ENCODE measurements around the gene NONO. TPM values are rescaled to one million over a fixed set of nuclear protein-coding genes. Genes with fewer than 3 reads are reported as not detected.
"Not testable (repeated sequence)": the region's sequence is repeated elsewhere in the genome, so short reads cannot be mapped to it uniquely, and the experiment has no call there.

The NONO gene
- total RNA-seq, 2 donors from 2014 or later: 527 to 606 TPM

DNA sequence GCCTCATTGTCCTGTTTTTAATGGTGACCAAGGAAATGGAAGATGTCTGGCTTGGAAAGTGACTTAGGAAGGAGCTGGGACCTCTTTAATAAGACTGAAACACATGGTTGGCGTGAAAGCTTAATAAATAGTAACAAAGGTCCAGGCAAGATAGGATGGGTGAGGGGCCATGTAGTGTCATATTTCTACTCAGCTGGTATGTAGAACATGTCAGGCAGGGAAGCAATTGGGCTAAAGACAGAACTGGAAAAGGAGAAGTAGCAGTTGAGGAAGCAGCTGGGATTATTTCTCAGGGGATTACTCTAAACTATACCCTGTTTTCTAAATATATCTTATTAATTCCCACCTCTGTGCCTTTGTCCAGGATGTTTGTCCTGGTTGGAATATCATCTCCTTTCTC lies 36.7 kb downstream of the NONO start:
- ATAC-seq (no peak), DNase-seq (ENCODE audit: low spot score in 2 of 2) (no peak)
- Mint-ChIP-seq H3K9me3 (no peaks in the 10 kb centered on the region), H3K27ac (no peak overlapping the region), H3K36me3 (peaks cover 0 to 5% of the 10 kb centered on the region in 2 donors)

DNA sequence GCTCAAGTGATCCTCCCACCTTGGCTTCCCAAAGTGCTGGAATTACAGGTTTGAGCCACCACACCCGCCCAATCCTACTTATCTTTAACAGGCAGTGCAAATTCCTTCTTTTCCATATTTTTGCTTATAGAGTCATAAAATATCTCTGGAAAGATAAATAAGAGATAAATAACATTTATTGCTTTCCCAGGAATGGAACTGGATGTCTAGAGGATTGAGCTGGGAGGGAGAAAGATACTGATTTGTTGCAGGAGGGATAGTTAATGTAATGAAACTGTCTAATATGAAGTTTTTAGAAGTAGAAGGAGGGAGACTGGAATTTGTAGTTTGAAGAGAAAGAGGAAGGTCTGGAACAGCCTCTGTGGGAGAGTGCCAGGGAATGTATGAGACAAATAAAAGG lies 38.3 kb downstream of the NONO start:
- Mint-ChIP-seq H3K9me3 (no peaks in the 10 kb centered on the region), H3K36me3 (peaks cover 2 to 7% of the 10 kb centered on the region in 2 donors), H3K27ac (no peak overlapping the region)
- ATAC-seq: no peak
- DNase-seq (ENCODE audit: low spot score in 2 of 2): no peak

DNA sequence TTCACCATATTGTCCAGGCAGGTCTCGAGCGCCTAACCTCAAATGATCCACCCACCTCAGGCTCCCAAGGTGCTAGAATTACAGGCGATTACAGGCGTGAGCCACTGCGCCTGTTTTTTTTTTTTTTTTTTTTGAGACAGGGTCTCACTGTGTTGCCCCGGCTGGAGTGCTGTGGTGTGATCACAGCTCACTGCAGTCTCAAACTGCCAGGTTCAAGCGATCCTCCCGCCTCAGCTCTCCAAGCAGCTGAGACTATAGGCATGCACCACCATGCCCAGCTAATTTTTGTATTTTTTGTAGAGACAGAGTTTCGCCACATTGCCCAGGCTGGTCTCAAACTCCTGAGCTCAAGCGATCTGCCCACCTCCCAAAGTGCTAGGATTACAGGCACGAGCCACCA lies 41.0 kb downstream of the NONO start:
- peaks cover 8 to 13% of the 10 kb centered on the region in 2 donors for H3K36me3 Mint-ChIP-seq
- DNase-seq (ENCODE audit: low spot score in 2 of 2); H3K9me3 Mint-ChIP-seq; H3K27ac Mint-ChIP-seq; ATAC-seq: not testable (repeated sequence)

DNA sequence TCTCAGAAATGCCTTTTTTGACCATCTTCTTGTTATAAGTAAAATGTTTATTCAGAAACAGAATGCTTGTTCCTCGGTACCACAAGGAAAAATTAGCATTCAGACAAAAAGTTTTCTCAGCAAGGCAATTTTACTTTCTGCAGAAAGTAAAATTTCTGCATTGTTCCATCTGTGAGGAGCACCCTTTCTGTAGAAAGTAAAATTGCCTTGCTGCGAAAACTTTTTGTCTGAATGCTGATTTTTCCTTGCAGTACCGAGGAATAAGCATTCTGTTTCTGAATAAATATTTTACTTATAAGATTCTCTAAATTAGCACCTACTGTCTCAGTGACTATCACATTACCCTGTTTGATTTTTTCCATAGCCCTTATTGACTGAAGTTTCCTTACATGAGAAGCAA lies 43.0 kb downstream of the NONO start:
- DNase-seq (ENCODE audit: low spot score in 2 of 2) (no peak), ATAC-seq (no peak)
- Mint-ChIP-seq H3K9me3 (no peaks in the 10 kb centered on the region), H3K36me3 (peaks cover 8 to 13% of the 10 kb centered on the region in 2 donors), H3K27ac (no peak overlapping the region)

DNA sequence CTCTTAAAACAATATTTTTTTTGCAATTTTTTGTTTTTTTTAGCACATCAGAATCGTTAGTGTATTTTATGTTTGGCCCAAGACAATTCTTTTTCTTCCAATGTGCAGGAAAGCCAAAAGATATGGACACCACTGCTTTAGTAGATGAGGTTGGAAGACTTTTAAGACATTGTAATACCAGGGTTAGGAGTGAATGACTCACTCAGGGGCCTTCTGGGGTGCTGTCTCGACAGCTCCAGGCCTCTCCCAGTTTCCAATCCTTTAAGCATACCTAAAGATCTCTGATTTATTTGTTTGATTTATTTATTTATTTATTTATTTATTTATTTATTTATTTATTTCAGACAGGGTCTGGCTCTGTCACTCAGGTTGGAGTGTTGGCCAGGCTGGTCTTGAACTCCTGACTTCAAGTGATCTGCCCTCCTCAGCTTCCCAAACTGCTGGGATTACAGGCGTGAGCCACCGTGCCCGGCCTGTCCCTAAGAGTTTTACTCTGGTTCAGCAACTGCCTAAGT lies 65.8 kb downstream of the NONO start:
- DNase-seq (ENCODE audit: low spot score in 2 of 2); H3K9me3 Mint-ChIP-seq; H3K27ac Mint-ChIP-seq; H3K36me3 Mint-ChIP-seq; ATAC-seq: not testable (repeated sequence)

DNA sequence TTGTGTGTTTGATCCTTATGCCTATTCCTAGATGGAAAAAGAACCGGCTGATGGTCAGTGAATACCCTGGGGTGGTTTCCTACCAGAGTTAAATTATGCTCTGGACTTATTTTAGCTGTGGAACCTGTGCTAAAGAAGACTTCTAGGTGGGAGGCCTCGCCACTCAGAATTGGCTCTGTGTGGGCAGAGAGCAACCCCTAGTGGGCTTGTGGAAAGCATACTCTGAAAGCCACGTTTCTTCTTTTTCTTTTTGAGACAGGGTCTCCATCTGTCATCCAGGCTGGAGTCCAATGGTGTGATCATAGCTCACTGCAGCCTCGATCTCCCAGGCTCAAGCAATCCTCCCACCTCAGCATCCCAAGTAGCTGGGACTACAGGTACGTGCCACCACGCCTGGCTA lies 66.4 kb downstream of the NONO start:
- H3K9me3 Mint-ChIP-seq; H3K36me3 Mint-ChIP-seq; ATAC-seq; H3K27ac Mint-ChIP-seq; DNase-seq (ENCODE audit: low spot score in 2 of 2): not testable (repeated sequence)

Other genes starting within 250 kb of the NONO start
- gene SNX12, start 215.3 kb upstream of the NONO start, total RNA-seq: 10 to 100 TPM; 37.7 to 42.3 TPM
- gene FOXO4, start 187.8 kb upstream of the NONO start, total RNA-seq: 10 to 100 TPM in 1 of 2 donors, 1 to 10 TPM in 1; 8.2 to 22.8 TPM
- 10 to 100 TPM in 1 of 2 donors, 1 to 10 TPM in 1; 7.5 to 20.7 TPM for gene CXorf65, start 176.9 kb upstream of the NONO start, total RNA-seq
- gene IL2RG, start 172.1 kb upstream of the NONO start, total RNA-seq: 100 to 1,000 TPM; 164 to 349 TPM
- gene MED12, start 165.0 kb upstream of the NONO start, total RNA-seq: 10 to 100 TPM; 57.5 to 86.5 TPM
- 1 to 10 TPM; 2.1 to 3.6 TPM for gene NLGN3, start 138.8 kb upstream of the NONO start, total RNA-seq
- under 1 TPM in 1 of 2 donors, not detected in 1; 0.16 TPM for gene GJB1, start 60.4 kb upstream of the NONO start, total RNA-seq
- gene ZMYM3, start 29.5 kb upstream of the NONO start, total RNA-seq: 10 to 100 TPM in 1 of 2 donors, 1 to 10 TPM in 1; 5.1 to 32.5 TPM
- gene ITGB1BP2, start 18.1 kb downstream of the NONO start, total RNA-seq: 1 to 10 TPM; 5.8 to 7.8 TPM
- 10 to 100 TPM; 38.1 to 43.1 TPM for gene TAF1, start 82.7 kb downstream of the NONO start, total RNA-seq
- 100 to 1,000 TPM; 362 to 427 TPM for gene OGT, start 249.5 kb downstream of the NONO start, total RNA-seq